ENCODE measurements around the gene KNDC1.

KNDC1 gene

GRCh38 chr10:133247681-133248333, 87.8 kb downstream of the KNDC1 start:
- TF ChIP-seq MAX (IDR thresholded peaks at IDR 0.05; ENCODE audit: low read depth, low read length) (no peak), POLR2A (IDR thresholded peaks at IDR 0.05; ENCODE audit: extremely low read depth, insufficient read length) (no peak), CTCF (IDR thresholded peaks at IDR 0.05; ENCODE audit: low read depth, low read length) (no peak)
- no peak for DNase-seq (ENCODE audit: low read depth)
- H3K4me3 ChIP-seq (ENCODE audit: low read depth, low read length) = no peak overlapping the region

- no peak for TF ChIP-seq CTCF (IDR thresholded peaks at IDR 0.05; ENCODE audit: low read depth, low read length)
- no peak for TF ChIP-seq MYC (IDR thresholded peaks at IDR 0.05; ENCODE audit: low read depth, low read length)
- no peak for TF ChIP-seq POLR2A (IDR thresholded peaks at IDR 0.05; ENCODE audit: extremely low read depth, insufficient read length)
- TF ChIP-seq MAX (IDR thresholded peaks at IDR 0.05; ENCODE audit: low read depth, low read length) = no peak
Measured at GRCh38 chr10:133248334-133248715, 88.3 kb downstream of the KNDC1 start.

GRCh38 chr10:133249094-133249780, 89.2 kb downstream of the KNDC1 start:
- DNase-seq (ENCODE audit: low read depth) = no peak
- no peak overlapping the region for H3K4me3 ChIP-seq (ENCODE audit: low read depth, low read length)
- no peak for TF ChIP-seq MAX (IDR thresholded peaks at IDR 0.05; ENCODE audit: low read depth, low read length)
- no peak for TF ChIP-seq CTCF (IDR thresholded peaks at IDR 0.05; ENCODE audit: low read depth, low read length)
- TF ChIP-seq MYC (IDR thresholded peaks at IDR 0.05; ENCODE audit: low read depth, low read length) = no peak
- no peak for TF ChIP-seq POLR2A (IDR thresholded peaks at IDR 0.05; ENCODE audit: extremely low read depth, insufficient read length)

More at GRCh38 chr10:133248334-133248715, 88.3 kb downstream of the KNDC1 start:
- no peak for DNase-seq (ENCODE audit: low read depth)
- no peak overlapping the region for H3K4me3 ChIP-seq (ENCODE audit: low read depth, low read length)

GRCh38 chr10:133249975-133250754, 90.1 kb downstream of the KNDC1 start:
- TF ChIP-seq POLR2A (IDR thresholded peaks at IDR 0.05; ENCODE audit: extremely low read depth, insufficient read length) = no peak
- TF ChIP-seq MAX (IDR thresholded peaks at IDR 0.05; ENCODE audit: low read depth, low read length) = no peak
- TF ChIP-seq MYC (IDR thresholded peaks at IDR 0.05; ENCODE audit: low read depth, low read length) = no peak
- no peak for TF ChIP-seq CTCF (IDR thresholded peaks at IDR 0.05; ENCODE audit: low read depth, low read length)

GRCh38 chr10:133251388-133252222, 91.6 kb downstream of the KNDC1 start:
- DNase-seq (ENCODE audit: low read depth) = no peak
- TF ChIP-seq MAX (IDR thresholded peaks at IDR 0.05; ENCODE audit: low read depth, low read length) = no peak
- TF ChIP-seq MYC (IDR thresholded peaks at IDR 0.05; ENCODE audit: low read depth, low read length) = no peak
- TF ChIP-seq CTCF (IDR thresholded peaks at IDR 0.05; ENCODE audit: low read depth, low read length) = no peak
- TF ChIP-seq POLR2A (IDR thresholded peaks at IDR 0.05; ENCODE audit: extremely low read depth, insufficient read length) = no peak
- no peak overlapping the region for H3K4me3 ChIP-seq (ENCODE audit: low read depth, low read length)

More at GRCh38 chr10:133249975-133250754, 90.1 kb downstream of the KNDC1 start:
- DNase-seq (ENCODE audit: low read depth) = no peak
- H3K4me3 ChIP-seq (ENCODE audit: low read depth, low read length) = no peak overlapping the region

All from NB4 (cell line).